Mammary epithelial cell (primary cell): ENCODE measurements around the gene SRP68.

Experiments used
- EZH2 ChIP-seq: IDR thresholded peaks from 2 replicates; pipeline ENCODE4 v1.6.1; 2012; ENCODE audit warnings: low read length, inconsistent platforms, borderline replicate concordance
- TF ChIP-seq, protein P1 (sequence below), 2 donors: IDR thresholded peaks in 1 of 2; conservative IDR thresholded peaks in 1 of 2; 2 replicates each; pipeline ENCODE4 v1.5.1; 2011 to 2012; ENCODE audit warnings: inconsistent platforms in 2 of 2, low read length in 2 of 2, mild to moderate bottlenecking in 2 of 2, control low read depth in 1 of 2, low read depth in 1 of 2; ENCODE audit not compliant: insufficient read depth in 1 of 2; ENCODE audit errors: extremely low read depth in 1 of 2

GRCh38 chr17:76121932-76122430, 49.7 kb upstream of the SRP68 start:
- TF ChIP-seq, protein P1, sequence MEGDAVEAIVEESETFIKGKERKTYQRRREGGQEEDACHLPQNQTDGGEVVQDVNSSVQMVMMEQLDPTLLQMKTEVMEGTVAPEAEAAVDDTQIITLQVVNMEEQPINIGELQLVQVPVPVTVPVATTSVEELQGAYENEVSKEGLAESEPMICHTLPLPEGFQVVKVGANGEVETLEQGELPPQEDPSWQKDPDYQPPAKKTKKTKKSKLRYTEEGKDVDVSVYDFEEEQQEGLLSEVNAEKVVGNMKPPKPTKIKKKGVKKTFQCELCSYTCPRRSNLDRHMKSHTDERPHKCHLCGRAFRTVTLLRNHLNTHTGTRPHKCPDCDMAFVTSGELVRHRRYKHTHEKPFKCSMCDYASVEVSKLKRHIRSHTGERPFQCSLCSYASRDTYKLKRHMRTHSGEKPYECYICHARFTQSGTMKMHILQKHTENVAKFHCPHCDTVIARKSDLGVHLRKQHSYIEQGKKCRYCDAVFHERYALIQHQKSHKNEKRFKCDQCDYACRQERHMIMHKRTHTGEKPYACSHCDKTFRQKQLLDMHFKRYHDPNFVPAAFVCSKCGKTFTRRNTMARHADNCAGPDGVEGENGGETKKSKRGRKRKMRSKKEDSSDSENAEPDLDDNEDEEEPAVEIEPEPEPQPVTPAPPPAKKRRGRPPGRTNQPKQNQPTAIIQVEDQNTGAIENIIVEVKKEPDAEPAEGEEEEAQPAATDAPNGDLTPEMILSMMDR (conservative IDR thresholded peaks at IDR 0.05 in 1 of 2, IDR thresholded peaks at IDR 0.05 in 1 of 2; ENCODE audit: extremely low read depth in 1 of 2, insufficient read depth in 1 of 2, low read depth in 1 of 2, low read length in 2 of 2) = no peak
- TF ChIP-seq EZH2 = no peak
